Measurements from ENCODE around the gene FAM3D. TPM values are rescaled to one million over a fixed set of nuclear protein-coding genes. Genes with fewer than 3 reads are reported as not detected.
"Not testable (repeated sequence)": the region's sequence is repeated elsewhere in the genome, so short reads cannot be mapped to it uniquely, and the experiment has no call there.

FAM3D gene, protein sequence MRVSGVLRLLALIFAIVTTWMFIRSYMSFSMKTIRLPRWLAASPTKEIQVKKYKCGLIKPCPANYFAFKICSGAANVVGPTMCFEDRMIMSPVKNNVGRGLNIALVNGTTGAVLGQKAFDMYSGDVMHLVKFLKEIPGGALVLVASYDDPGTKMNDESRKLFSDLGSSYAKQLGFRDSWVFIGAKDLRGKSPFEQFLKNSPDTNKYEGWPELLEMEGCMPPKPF
- not detected in 2 replicates for total RNA-seq (2014; rRNA removed; shearing (Covaris generic))

DNA sequence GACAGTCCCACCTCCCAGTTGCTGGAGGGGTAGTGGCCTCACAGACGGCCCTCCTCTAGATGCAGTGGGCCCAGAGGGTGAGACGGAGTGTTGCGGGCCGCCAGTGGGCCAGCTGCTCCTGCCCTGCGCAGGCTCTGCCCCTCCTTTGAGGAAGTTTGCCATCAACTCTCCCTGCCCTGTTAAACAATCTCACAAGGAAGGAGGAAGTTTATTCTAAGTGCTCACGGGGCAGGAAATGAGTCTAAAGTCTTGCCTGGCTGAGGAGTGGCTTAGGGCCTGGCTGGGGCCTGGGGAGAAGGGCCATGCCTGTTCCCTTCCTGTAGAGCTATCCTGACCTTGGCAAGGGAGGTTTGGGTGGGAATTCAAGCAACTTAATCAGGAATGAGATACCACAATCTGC is at the start of gene FAM3D:
TSS of gene FAM3D (minus strand) at position 92 of the 400 bp plus-strand sequence. CDS start 11,211 bp downstream, outside the sequence.
- H3K4me1 ChIP-seq: peaks cover 5% of the 10 kb centered on the region; the same call in 1 of the 2 replicates
- no peak within 1 kb of the TSS for H3K27ac ChIP-seq
- DNase-seq: no peak
- H3K36me3 ChIP-seq: no peaks in the 10 kb centered on the region
- H3K27me3 ChIP-seq: no peaks in the 10 kb centered on the region
- H3K9me3 ChIP-seq (replicated peaks): no peaks in the 10 kb centered on the region
- no peak within 1 kb of the TSS for H3K4me3 ChIP-seq

DNA sequence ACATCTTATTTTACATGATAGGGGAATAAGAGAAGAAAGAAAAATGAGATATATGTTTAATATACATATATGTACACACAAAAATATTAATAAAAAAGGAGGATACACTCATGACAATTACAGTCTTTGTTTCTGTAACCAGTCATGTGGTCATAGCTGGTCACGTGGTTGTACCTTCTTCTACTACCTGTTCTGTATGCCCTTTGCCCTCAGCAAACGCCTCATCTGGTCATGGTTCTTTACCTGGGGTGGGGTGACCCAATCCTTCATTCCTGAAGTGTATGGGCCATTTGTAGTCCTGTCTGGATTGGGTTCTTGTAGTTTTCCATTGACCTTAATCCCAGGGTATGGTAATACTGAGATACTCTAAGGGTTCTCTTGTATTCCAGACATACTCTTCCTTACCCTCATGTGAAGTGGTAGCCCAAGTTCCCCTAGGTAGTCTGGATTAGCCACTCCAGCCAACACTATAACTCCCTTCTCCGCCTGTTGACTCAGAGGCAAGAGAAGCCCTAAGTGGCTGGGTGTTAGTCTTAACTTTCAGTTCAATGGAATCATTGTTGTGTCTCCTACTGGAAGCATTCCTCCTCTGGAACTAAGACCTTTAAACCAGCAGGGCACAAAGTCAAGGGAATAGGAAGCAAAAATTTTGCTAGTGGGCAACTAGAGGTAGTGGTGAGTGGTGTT is 47.3 kb upstream of the FAM3D start:
- H3K4me1 ChIP-seq: no peaks in the 10 kb centered on the region
- no peak overlapping the region for H3K4me3 ChIP-seq
- no peaks in the 10 kb centered on the region for H3K9me3 ChIP-seq (replicated peaks)
- no peak overlapping the region for H3K27ac ChIP-seq
- H3K36me3 ChIP-seq: no peaks in the 10 kb centered on the region
- no peak for DNase-seq
- H3K27me3 ChIP-seq: no peaks in the 10 kb centered on the region

DNA sequence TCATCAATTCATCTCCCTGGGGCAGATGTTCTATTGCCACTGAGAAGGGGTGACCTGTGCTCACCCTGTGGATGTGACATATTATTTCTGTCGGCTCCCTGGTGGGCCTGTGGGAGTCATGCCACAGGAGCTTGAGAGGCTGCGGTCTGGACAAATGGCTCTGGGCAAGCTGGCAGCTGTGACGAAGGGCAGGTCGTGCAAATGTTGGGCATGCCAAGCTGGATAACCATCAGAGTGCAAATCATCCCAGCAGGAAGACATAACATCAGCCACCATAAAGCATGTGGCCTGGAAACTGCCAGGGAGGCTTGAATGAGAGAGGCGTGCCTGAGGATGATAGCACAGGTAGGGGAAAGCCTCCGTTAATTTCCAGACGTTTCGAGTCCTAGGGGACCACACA is 45.3 kb upstream of the FAM3D start:
- no peaks in the 10 kb centered on the region for H3K27me3 ChIP-seq
- no peaks in the 10 kb centered on the region for H3K9me3 ChIP-seq (replicated peaks)
- H3K4me1 ChIP-seq: no peaks in the 10 kb centered on the region
- H3K36me3 ChIP-seq: no peaks in the 10 kb centered on the region
- no peak overlapping the region for H3K4me3 ChIP-seq
- no peak overlapping the region for H3K27ac ChIP-seq
- no peak for DNase-seq

DNA sequence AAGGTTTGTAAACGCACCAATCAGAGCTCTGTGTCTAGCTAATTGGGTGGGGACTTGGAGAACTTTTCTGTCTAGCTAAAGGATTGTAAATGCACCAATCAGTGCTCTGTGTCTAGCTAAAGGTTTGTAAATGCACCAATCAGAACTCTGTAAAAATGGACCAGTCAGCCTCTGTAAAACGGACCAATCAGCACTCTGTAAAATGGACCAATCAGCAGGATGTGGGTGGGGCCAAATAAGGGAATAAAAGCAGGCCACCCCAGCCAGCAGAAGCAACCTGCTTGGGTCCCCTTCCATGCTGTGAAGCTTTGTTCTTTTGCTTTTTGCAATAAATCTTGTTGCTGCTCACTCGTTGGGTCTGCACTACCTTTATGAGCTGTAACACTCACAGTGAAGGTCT is 42.4 kb upstream of the FAM3D start:
- H3K36me3 ChIP-seq; H3K4me1 ChIP-seq; H3K27ac ChIP-seq; H3K9me3 ChIP-seq (replicated peaks); H3K4me3 ChIP-seq; DNase-seq; H3K27me3 ChIP-seq: not testable (repeated sequence)

DNA sequence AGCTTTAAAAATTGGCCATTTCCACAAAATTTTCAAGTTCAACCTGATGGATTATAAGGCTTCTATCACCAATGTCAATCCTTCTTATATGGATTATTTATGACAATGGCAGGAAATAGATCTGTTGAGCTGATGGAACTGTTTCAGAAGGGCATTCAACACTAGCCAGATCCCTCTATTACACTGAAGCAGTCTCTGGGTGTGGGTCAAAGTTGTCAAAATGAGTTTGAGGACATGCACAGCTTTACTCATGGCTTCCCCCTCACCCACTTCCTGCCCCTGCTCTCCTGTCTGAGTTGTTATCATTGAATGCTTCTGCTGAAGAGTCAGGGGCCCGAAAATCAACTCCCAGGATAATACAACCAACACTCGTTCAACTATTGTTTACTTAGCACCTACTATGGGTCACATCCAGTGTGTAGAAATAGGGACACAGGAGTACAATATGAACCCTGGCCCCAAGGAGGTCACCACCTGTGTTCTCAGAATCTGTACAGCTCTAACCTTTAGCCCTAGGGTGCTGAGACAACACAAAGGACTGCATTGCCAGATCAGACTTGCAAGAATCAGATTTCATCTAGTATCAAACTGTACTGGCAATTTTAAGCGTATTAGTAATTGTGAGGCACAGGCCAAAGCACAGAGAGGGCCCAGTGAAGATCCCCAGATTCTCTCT is 41.7 kb upstream of the FAM3D start:
- no peak overlapping the region for H3K4me3 ChIP-seq
- H3K9me3 ChIP-seq (replicated peaks): no peaks in the 10 kb centered on the region
- no peak overlapping the region for H3K27ac ChIP-seq

DNA sequence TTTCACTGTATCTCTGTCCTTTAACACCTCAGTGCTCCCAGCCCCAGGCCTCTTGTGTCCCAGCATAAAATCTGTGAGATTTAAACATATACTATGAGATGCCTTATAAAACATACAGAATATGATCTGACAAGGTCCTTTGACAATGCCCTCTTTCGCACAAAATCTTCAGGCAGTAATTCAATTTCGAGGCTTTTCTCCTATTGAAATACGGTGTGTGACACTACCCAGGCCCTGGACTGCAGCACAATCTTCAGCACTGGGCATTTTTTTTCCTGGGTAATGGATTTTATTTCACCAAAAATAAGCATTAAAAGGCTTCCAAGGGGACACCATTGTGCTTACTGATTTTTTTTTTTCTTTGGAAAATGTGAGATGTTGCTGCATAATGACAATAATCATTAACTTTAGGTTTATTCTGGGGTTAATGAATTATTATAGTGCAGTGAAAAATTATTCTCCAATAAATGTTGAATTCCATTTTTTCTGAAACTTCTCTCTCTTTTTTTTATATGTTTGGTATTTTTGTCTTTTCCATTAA is 40.9 kb upstream of the FAM3D start:
- H3K36me3 ChIP-seq: no peaks in the 10 kb centered on the region
- no peaks in the 10 kb centered on the region for H3K27me3 ChIP-seq
- no peaks in the 10 kb centered on the region for H3K9me3 ChIP-seq (replicated peaks)
- H3K4me3 ChIP-seq: no peak overlapping the region
- H3K4me1 ChIP-seq: no peaks in the 10 kb centered on the region
- DNase-seq: no peak
- H3K27ac ChIP-seq: no peak overlapping the region

More for the DNA sequence above, 41.7 kb upstream of the FAM3D start:
- no peak for DNase-seq
- Histone ChIP-seq H3K27me3 (no peaks in the 10 kb centered on the region), H3K36me3 (no peaks in the 10 kb centered on the region), H3K4me1 (no peaks in the 10 kb centered on the region)

DNA sequence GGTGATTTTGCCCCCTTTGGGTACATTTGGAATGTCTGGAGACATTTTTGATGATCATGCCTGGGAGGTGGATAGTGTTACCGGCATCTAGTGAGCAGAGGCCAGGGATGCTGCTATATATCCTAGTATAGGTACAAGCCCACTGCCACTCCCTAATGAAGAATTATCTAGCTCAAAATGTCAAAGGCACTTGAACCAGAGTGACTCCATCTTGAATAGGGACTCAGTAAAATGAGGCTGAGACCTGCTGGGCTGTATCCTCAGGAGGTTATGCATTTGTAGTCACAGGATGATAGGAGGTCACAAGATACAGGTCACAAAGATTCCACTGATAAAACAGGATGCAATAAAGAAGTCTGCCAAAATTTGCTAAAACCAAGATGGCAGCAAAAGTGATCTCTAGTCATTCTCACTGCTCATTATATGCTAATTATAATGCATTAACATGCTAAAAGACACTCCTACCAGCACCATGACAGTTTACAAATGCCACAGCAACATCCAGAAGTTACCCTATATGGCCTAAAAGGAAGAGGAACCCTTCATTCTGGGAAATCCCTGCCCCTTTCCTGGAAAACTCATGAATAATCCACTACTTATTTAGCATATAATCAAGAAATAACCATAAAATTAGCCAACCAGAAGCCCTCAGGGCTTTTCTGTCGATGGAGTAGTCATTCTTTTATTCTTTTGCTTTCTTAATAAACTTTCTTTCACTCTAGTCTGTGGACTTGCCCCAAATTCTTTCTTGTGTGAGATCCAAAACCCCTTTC is 40.0 kb upstream of the FAM3D start:
- no peaks in the 10 kb centered on the region for H3K36me3 ChIP-seq
- H3K27ac ChIP-seq: no peak overlapping the region
- DNase-seq: no peak

DNA sequence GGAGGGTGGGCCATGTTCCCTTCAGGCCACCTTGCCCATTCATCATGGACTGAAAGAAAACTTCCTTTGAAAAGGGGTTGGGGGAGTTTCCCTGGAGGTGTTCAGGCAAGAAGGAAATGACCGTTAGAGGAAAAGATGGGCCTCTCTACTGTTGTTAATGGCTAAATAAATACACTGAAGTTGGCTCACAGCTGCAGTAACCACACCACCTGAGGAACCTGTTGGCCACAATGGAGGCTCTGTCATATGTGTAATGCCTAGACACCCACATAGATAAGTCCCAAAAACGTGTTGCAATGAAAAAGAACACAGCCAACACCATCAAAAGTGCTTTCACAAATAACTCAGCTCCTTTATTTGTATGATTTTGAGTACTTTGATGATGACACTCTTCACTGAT is 38.2 kb upstream of the FAM3D start:
- H3K4me3 ChIP-seq: no peak overlapping the region
- no peaks in the 10 kb centered on the region for H3K27me3 ChIP-seq
- no peaks in the 10 kb centered on the region for H3K4me1 ChIP-seq
- no peaks in the 10 kb centered on the region for H3K9me3 ChIP-seq (replicated peaks)
- no peak for DNase-seq
- no peaks in the 10 kb centered on the region for H3K36me3 ChIP-seq
- no peak overlapping the region for H3K27ac ChIP-seq

More for the DNA sequence above, 40.0 kb upstream of the FAM3D start:
- no peak overlapping the region for H3K4me3 ChIP-seq
- no peaks in the 10 kb centered on the region for H3K27me3 ChIP-seq
- H3K9me3 ChIP-seq (replicated peaks): no peaks in the 10 kb centered on the region
- H3K4me1 ChIP-seq: no peaks in the 10 kb centered on the region

DNA sequence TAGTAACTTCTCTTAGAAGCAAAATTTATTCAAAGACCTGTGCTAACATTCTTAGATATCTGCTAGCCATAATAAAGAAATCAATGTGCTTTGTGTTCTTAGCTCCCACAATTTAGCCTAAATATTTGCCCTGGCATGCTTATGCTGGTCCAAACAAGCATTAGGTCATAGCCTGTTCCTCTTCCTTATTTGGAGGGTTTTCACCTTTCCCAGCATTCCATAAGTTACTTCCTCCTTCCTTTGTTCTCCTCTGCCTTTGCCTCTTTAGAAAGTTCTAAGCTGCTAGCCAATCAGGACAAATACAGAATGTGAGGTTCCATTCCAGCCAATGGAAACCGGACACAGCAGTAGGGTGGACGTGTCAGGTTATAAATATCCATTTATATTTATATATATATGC is 37.7 kb upstream of the FAM3D start:
- not testable (repeated sequence) for H3K9me3 ChIP-seq (replicated peaks); DNase-seq; H3K4me3 ChIP-seq

DNA sequence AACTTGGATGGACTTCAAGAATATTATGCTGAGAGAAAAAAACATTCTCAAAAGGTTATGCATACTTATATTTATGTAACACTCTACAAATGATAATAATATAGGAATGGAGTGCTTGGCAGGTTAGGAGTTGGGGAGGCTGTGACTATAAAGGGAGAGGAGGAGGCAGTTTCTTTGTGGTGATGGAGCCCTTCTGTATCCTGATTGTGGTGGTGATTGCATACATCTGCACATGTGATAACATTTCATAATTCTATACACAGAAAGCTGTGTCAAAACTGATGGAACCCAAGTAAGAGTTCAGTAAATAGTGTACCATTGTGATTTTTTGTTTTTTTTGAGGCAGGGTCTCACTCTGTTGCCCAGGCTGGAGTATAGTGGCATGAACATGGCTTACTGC is 31.7 kb upstream of the FAM3D start:
- Histone ChIP-seq H3K4me3 (no peak overlapping the region), H3K27me3 (no peaks in the 10 kb centered on the region), H3K27ac (no peak overlapping the region), H3K36me3 (no peaks in the 10 kb centered on the region), H3K9me3 (replicated peaks) (no peaks in the 10 kb centered on the region), H3K4me1 (no peaks in the 10 kb centered on the region)
- DNase-seq: no peak

More for the DNA sequence above, 37.7 kb upstream of the FAM3D start:
- H3K36me3 ChIP-seq, H3K27me3 ChIP-seq, H3K4me1 ChIP-seq, H3K27ac ChIP-seq: not testable (repeated sequence)

DNA sequence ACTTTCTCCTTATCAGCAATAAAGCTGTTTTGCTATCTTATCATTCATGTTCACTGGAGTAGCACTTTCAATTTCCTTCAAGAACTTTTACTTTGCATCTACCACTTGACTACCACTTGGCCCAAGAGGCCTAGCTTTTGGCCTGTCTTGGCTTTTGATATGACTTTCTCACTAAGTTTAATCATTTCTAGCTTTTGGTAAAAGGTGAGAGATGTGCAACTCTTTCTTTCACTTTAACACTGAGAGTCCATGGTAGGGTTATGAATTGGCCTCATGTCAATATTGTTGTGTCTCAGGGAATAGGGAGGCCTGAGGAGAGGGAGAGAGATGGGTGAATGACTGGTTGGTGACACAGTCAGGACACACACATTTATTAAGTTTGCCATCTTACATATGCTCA is 31.0 kb upstream of the FAM3D start:
- H3K9me3 ChIP-seq (replicated peaks): no peaks in the 10 kb centered on the region
- H3K27me3 ChIP-seq: no peaks in the 10 kb centered on the region
- H3K36me3 ChIP-seq: no peaks in the 10 kb centered on the region
- no peak overlapping the region for H3K4me3 ChIP-seq
- no peaks in the 10 kb centered on the region for H3K4me1 ChIP-seq
- DNase-seq: no peak
- no peak overlapping the region for H3K27ac ChIP-seq

DNA sequence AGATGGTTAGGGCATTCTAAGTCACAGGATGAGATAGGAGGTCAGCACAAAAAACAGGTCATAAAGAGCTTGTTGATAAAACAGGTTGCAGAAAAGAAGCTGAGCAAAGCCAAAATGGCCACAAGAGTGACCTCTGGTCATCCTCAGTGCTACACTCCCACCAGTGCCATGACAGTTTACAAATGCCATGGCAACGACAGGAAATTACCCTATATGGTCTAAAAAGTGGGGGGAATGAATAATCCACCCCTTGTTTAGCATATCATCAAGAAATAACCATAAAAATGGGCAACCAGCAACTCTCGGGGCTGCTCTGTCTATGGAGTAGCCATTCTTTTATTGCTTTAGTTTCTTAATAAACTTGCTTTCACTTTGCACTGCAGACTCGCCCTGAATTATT is 30.2 kb upstream of the FAM3D start:
- H3K4me1 ChIP-seq; H3K36me3 ChIP-seq; H3K4me3 ChIP-seq; H3K27ac ChIP-seq; H3K27me3 ChIP-seq; DNase-seq; H3K9me3 ChIP-seq (replicated peaks): not testable (repeated sequence)

DNA sequence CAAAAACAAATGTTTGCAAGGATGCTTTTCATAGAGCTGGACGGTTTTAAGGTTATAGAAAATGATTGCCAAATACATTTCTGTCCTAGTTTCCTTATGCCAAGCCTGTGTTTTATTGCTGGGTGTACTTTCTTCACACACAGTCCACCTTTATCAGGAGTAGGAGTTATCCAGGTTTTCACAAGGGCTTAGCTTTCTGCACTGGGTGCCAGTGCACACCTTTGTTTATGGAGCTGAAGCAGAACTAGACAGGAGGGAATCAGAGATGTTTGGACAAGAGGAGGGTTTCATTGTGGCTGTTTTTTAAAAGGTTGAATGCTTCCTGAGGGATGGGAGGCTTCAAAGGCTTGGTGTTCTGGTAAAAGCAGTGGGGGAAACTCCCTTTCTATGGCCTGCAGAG is 29.5 kb upstream of the FAM3D start:
- Histone ChIP-seq H3K4me1 (no peaks in the 10 kb centered on the region), H3K9me3 (replicated peaks) (peaks cover 7% of the 10 kb centered on the region; the same call in 1 of the 2 replicates), H3K27ac (no peak overlapping the region), H3K27me3 (no peaks in the 10 kb centered on the region), H3K36me3 (no peaks in the 10 kb centered on the region), H3K4me3 (no peak overlapping the region)
- DNase-seq: no peak

DNA sequence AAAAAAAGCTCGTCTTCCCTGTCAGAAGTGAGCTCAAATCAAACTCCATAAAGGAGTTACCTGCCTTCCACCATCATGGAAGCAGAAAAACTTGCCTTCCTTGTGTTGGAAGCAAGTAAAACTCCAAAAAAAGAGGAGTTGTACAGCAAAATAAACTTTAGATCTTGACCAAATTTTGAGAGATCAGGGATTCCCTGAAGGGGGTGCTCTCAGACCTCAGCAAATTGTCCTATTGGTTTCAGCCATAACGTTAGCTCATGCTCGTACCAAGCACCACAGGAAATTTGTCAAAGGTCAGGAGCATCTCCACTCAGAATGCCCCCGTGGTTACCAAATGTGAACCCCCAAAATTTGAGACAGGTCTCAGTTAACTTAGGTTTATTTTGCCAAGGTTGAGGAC is 28.7 kb upstream of the FAM3D start:
- not testable (repeated sequence) for H3K9me3 ChIP-seq (replicated peaks); DNase-seq; H3K4me1 ChIP-seq; H3K27me3 ChIP-seq; H3K27ac ChIP-seq; H3K4me3 ChIP-seq; H3K36me3 ChIP-seq
